WTC11 (cell line): ENCODE results near the gene SOCS1. TPM values are rescaled to one million over a fixed set of nuclear protein-coding genes. Genes with fewer than 3 reads are reported as not detected.

Source experiments
- ATAC-seq: fragments of 200-7000 bp; cut with Tn5 transposase; 2 replicates; pipeline ENCODE4 v1.10.0; 2021; ENCODE audit warnings: mild to moderate bottlenecking, moderate library complexity
- Bru-seq: library from RNA; stranded (reverse); fragments of 400-500 nt; gene quantifications from one replicate; lab custom pipeline; 2021; lab: Mats Ljungman, UMichigan
- CTCF ChIA-PET: fragments of 300-600 bp; sonication (Branson Sonifier 250); formaldehyde crosslinking; loops from one replicate; lab custom pipeline; 2021; ENCODE audit warnings: antibody characterized with exemption; lab: Charles Lee
- POLR2A ChIA-PET: fragments of 350-600 bp; sonication (Branson Sonifier 250); formaldehyde crosslinking; loops from one replicate; lab custom pipeline; 2021; ENCODE audit warnings: antibody characterized with exemption; lab: Charles Lee
- DNase-seq: peaks from one replicate; pipeline ENCODE4 v3.0.0; 2021; ENCODE audit warnings: low spot score
- H3K27ac Mint-ChIP-seq: 2 replicates; pipeline ENCODE4 v1.8.0; 2021; ENCODE audit warnings: mixed read lengths
- H3K27me3 Mint-ChIP-seq: 2 replicates; pipeline ENCODE4 v1.8.0; 2021; ENCODE audit warnings: low read depth, mild to moderate bottlenecking, moderate library complexity, mixed read lengths
- H3K36me3 Mint-ChIP-seq: 2 replicates; pipeline ENCODE4 v1.8.0; 2021; ENCODE audit warnings: mixed read lengths
- H3K4me1 Mint-ChIP-seq: 2 replicates; pipeline ENCODE4 v1.8.0; 2022; ENCODE audit warnings: mixed read lengths
- H3K4me3 Mint-ChIP-seq: 2 replicates; pipeline ENCODE4 v1.8.0; 2021; ENCODE audit warnings: mild to moderate bottlenecking, moderate library complexity, mixed read lengths
- H3K9me3 Mint-ChIP-seq: 2 replicates; pipeline ENCODE4 v1.8.0; 2021; ENCODE audit warnings: mixed read lengths
- ATF2 ChIP-seq: sonication (generic); formaldehyde crosslinking; IDR thresholded peaks from 2 replicates; pipeline ENCODE4 v1.8.1; 2022; ENCODE audit warnings: low read depth, missing genetic modification reagents, borderline replicate concordance
- ATF6 ChIP-seq: sonication (generic); formaldehyde crosslinking; IDR thresholded peaks from 2 replicates; pipeline ENCODE4 v1.8.1; 2023; ENCODE audit warnings: mild to moderate bottlenecking, missing genetic modification reagents
- E2F1 ChIP-seq: sonication (generic); formaldehyde crosslinking; IDR thresholded peaks from 2 replicates; pipeline ENCODE4 v1.8.0; 2022; ENCODE audit warnings: mild to moderate bottlenecking, missing genetic modification reagents
- E2F4 ChIP-seq: sonication (generic); formaldehyde crosslinking; IDR thresholded peaks from 2 replicates; pipeline ENCODE4 v1.8.1; 2022; ENCODE audit warnings: low read depth, mild to moderate bottlenecking, moderate library complexity, missing genetic modification reagents, borderline replicate concordance
- ELF4 ChIP-seq: sonication (generic); formaldehyde crosslinking; IDR thresholded peaks from 2 replicates; pipeline ENCODE4 v1.8.1; 2022; ENCODE audit warnings: low read depth, mild to moderate bottlenecking, moderate library complexity, missing genetic modification reagents
- FOXJ3 ChIP-seq: sonication (generic); formaldehyde crosslinking; IDR thresholded peaks from 2 replicates; pipeline ENCODE4 v1.9.0; 2021; ENCODE audit warnings: missing genetic modification reagents, mild to moderate bottlenecking, borderline replicate concordance
- KAT7 ChIP-seq: sonication (generic); formaldehyde crosslinking; IDR thresholded peaks from 2 replicates; pipeline ENCODE4 v1.8.1; 2023; ENCODE audit warnings: missing genetic modification reagents, mild to moderate bottlenecking, borderline replicate concordance
- MAX ChIP-seq: sonication (generic); formaldehyde crosslinking; IDR thresholded peaks from 2 replicates; pipeline ENCODE4 v1.8.0; 2022; ENCODE audit warnings: mild to moderate bottlenecking, missing genetic modification reagents
- MYBL2 ChIP-seq: sonication (generic); formaldehyde crosslinking; IDR thresholded peaks from 2 replicates; pipeline ENCODE4 v1.8.1; 2023; ENCODE audit warnings: mild to moderate bottlenecking, moderate library complexity, missing genetic modification reagents
- RELA ChIP-seq: sonication (generic); formaldehyde crosslinking; IDR thresholded peaks from 2 replicates; pipeline ENCODE4 v1.8.1; 2022; ENCODE audit warnings: missing genetic modification reagents, mild to moderate bottlenecking, borderline replicate concordance
- SMAD3 ChIP-seq: sonication (generic); formaldehyde crosslinking; IDR thresholded peaks from 2 replicates; pipeline ENCODE4 v1.8.0; 2022; ENCODE audit warnings: missing genetic modification reagents, mild to moderate bottlenecking, borderline replicate concordance
- SOX15 ChIP-seq: fragments of 250-450 bp; sonication (Bioruptor Pico); IDR thresholded peaks from 2 replicates; pipeline ENCODE4 v1.9.0; 2021; ENCODE audit warnings: mild to moderate bottlenecking
- SP1 ChIP-seq: sonication (generic); formaldehyde crosslinking; conservative IDR thresholded peaks from 2 replicates; pipeline ENCODE4 v1.8.1; 2022; ENCODE audit warnings: missing genetic modification reagents
- ZNF263 ChIP-seq: sonication (generic); formaldehyde crosslinking; IDR thresholded peaks from 2 replicates; pipeline ENCODE4 v1.8.1; 2022; ENCODE audit warnings: low read depth, mild to moderate bottlenecking, moderate library complexity, missing genetic modification reagents
- ZNF396 ChIP-seq: fragments of 250-450 bp; sonication (Bioruptor Pico); IDR thresholded peaks from 2 replicates; pipeline ENCODE4 v1.8.0; 2021; ENCODE audit warnings: mild to moderate bottlenecking, moderate library complexity, borderline replicate concordance
- ZNF425 ChIP-seq: fragments of 250-450 bp; sonication (Bioruptor Pico); conservative IDR thresholded peaks from 2 replicates; pipeline ENCODE4 v1.9.0; 2021; ENCODE audit warnings: mild to moderate bottlenecking
- ZNF532 ChIP-seq: fragments of 250-450 bp; sonication (Bioruptor Pico); IDR thresholded peaks from 2 replicates; pipeline ENCODE4 v1.9.0; 2021; ENCODE audit warnings: mild to moderate bottlenecking, borderline replicate concordance
- ZSCAN18 ChIP-seq: fragments of 250-450 bp; sonication (Bioruptor Pico); IDR thresholded peaks from 2 replicates; pipeline ENCODE4 v2.1.2; 2022; ENCODE audit warnings: mild to moderate bottlenecking, moderate library complexity
- long read RNA-seq, 3 experiments: library from RNA in 1 of 3; library from capped mRNA in 1 of 3; library from polyadenylated mRNA in 1 of 3; unstranded in 2 of 3; stranded (forward) in 1 of 3; transcript quantifications; one replicate each; pipeline ENCODE4 v2.0.0, GENCODE V29; 2021
- total RNA-seq: library from RNA; stranded (reverse); gene quantifications from 3 replicates; pipeline ENCODE4 v1.2.3, GENCODE V29; 2021

SOCS1 gene
- total RNA-seq: 62.3 to 67.1 TPM (median 62.5 TPM) in 3 replicates
- Bru-seq, nascent RNA: percentile 91 among the genes with signal in this experiment
- long read RNA-seq, experiment 1, transcript SOCS1-201 (2 exons, 1,225 nt): major isoform, 260 of 273 reads
- long read RNA-seq, experiment 1, transcript SOCS1-202 (1 exons, 1,784 nt): minor isoform, 11 of 273 reads
- long read RNA-seq, experiment 1, partial matches to known transcripts: 0 of 273 reads
- long read RNA-seq, experiment 1, other reads (novel, unspliced or antisense): 2 of 273 reads
- long read RNA-seq, experiment 2, transcript SOCS1-201 (2 exons, 1,225 nt): major isoform, 77 of 96 reads
- long read RNA-seq, experiment 2, transcript SOCS1-202 (1 exons, 1,784 nt): minor isoform, 18 of 96 reads
- long read RNA-seq, experiment 2, partial matches to known transcripts: 0 of 96 reads
- long read RNA-seq, experiment 2, other reads (novel, unspliced or antisense): 1 of 96 reads
- long read RNA-seq, experiment 3, partial matches to known transcripts: 0 of 1 reads
- long read RNA-seq, experiment 3, other reads (novel, unspliced or antisense): 0 of 1 reads

GRCh38 chr16:11255737-11256660 is at the start of gene SOCS1:
Gene SOCS1 (minus strand): TSS chr16:11256204. CDS start chr16:11255478, 726 bp downstream.
- Mint-ChIP-seq H3K36me3 (peaks cover 19% of the 10 kb centered on the region), H3K27ac (peak within 1 kb of the TSS; percentile 95), H3K9me3 (no peaks in the 10 kb centered on the region), H3K27me3 (no peaks in the 10 kb centered on the region; the same call in 1 of the 2 replicates), H3K4me3 (peak within 1 kb of the TSS; percentile 87), H3K4me1 (peaks cover 44% of the 10 kb centered on the region)
- DNase-seq: peak; percentile 90
- ATAC-seq: peak; percentile 62
- CTCF ChIA-PET: interaction anchor here (0.6 to 5.1 kb wide), 64 partner anchors 8 to 409 kb away, joined by 3 to 104 read pairs (median 5); partner anchors contain the start of genes DEXI, LITAF, PRM2 and PRM3
- POLR2A ChIA-PET: interaction anchor here (0.6 to 3.0 kb wide), 38 partner anchors 8 to 1114 kb away, joined by 3 to 27 read pairs (median 4); partner anchors contain the start of gene TNP2
- TF ChIP-seq MYBL2 (CRISPR knock-in tag): no peak; the same call in 1 of the 2 replicates
- peak; percentile 61 for TF ChIP-seq SP1 (CRISPR knock-in tag)
- no peak for TF ChIP-seq ATF6
- no peak for TF ChIP-seq E2F1 (CRISPR knock-in tag)
- TF ChIP-seq ZNF396: no peak
- TF ChIP-seq ATF2: no peak
- TF ChIP-seq ZSCAN18: no peak
- no peak for TF ChIP-seq ZNF263 (CRISPR knock-in tag)
- 0 out of 2 replicates have a peak, but pooled peaks have one; percentile 35 for TF ChIP-seq ELF4 (CRISPR knock-in tag)
- no peak for TF ChIP-seq E2F4
- no peak for TF ChIP-seq FOXJ3
- TF ChIP-seq ZNF425 (CRISPR knock-in tag): no peak
- peak; percentile 60; the same call in 1 of the 2 replicates for TF ChIP-seq MAX (CRISPR knock-in tag)
- TF ChIP-seq KAT7: no peak
- peak; percentile 48; the same call in 1 of the 2 replicates for TF ChIP-seq SMAD3 (CRISPR knock-in tag)
- no peak for TF ChIP-seq ZNF532
- TF ChIP-seq RELA (CRISPR knock-in tag): no peak
- no peak for TF ChIP-seq SOX15 (CRISPR knock-in tag)
